ENCODE measurements around the gene LRRC4C.

Gene LRRC4C

GRCh38 chr11:40094954-40095353, 1364.5 kb downstream of the LRRC4C start:
- Histone ChIP-seq H3K9me3 (ENCODE audit: low read length) (no peaks in the 10 kb centered on the region), H3K27me3 (ENCODE audit: insufficient read depth, low read length) (no peaks in the 10 kb centered on the region), H3K4me2 (ENCODE audit: low read length) (no peak overlapping the region), H3K4me1 (ENCODE audit: insufficient read depth, low read length, severe bottlenecking) (no peaks in the 10 kb centered on the region), H3K36me3 (ENCODE audit: insufficient read depth, low read length) (no peaks in the 10 kb centered on the region), H3K9me2 (ENCODE audit: low read depth, low read length) (no peaks in the 10 kb centered on the region), H2AFZ (ENCODE audit: low read length) (no peak overlapping the region), H3F3A (ENCODE audit: insufficient read depth, low read length) (no peaks in the 10 kb centered on the region), H4K20me1 (ENCODE audit: insufficient read depth, low read length) (no peaks in the 10 kb centered on the region), H3K79me2 (ENCODE audit: insufficient read depth, low read length) (no peaks in the 10 kb centered on the region), H3K9ac (ENCODE audit: low read length) (no peak overlapping the region), H3K27ac (ENCODE audit: low read depth, low read length, poor library complexity, severe bottlenecking) (no peak overlapping the region), H3K4me3 (ENCODE audit: low read depth, low read length, poor library complexity, severe bottlenecking) (no peak overlapping the region)
- no peak for TF ChIP-seq CTCF (IDR thresholded peaks at IDR 0.05; ENCODE audit: low read length)

GRCh38 chr11:40080434-40080833, 1379.0 kb downstream of the LRRC4C start:
- no peaks in the 10 kb centered on the region for H3F3A ChIP-seq (ENCODE audit: insufficient read depth, low read length)
- no peaks in the 10 kb centered on the region for H3K36me3 ChIP-seq (ENCODE audit: insufficient read depth, low read length)
- H3K27ac ChIP-seq (ENCODE audit: low read depth, low read length, poor library complexity, severe bottlenecking), result no peak overlapping the region
- no peak overlapping the region for H3K9ac ChIP-seq (ENCODE audit: low read length)
- no peaks in the 10 kb centered on the region for H3K9me2 ChIP-seq (ENCODE audit: low read depth, low read length)
- H2AFZ ChIP-seq (ENCODE audit: low read length), result no peak overlapping the region
- H3K4me2 ChIP-seq (ENCODE audit: low read length), result no peak overlapping the region
- no peaks in the 10 kb centered on the region for H3K27me3 ChIP-seq (ENCODE audit: insufficient read depth, low read length)
- no peak overlapping the region for H3K4me3 ChIP-seq (ENCODE audit: low read depth, low read length, poor library complexity, severe bottlenecking)
- TF ChIP-seq EZH2 (IDR thresholded peaks at IDR 0.05; ENCODE audit: borderline replicate concordance, low read length) (no peak), CTCF (IDR thresholded peaks at IDR 0.05; ENCODE audit: low read length) (no peak)
- no peaks in the 10 kb centered on the region for H3K4me1 ChIP-seq (ENCODE audit: insufficient read depth, low read length, severe bottlenecking)
- H4K20me1 ChIP-seq (ENCODE audit: insufficient read depth, low read length), result no peaks in the 10 kb centered on the region
- no peaks in the 10 kb centered on the region for H3K9me3 ChIP-seq (ENCODE audit: low read length)
- no peaks in the 10 kb centered on the region for H3K79me2 ChIP-seq (ENCODE audit: insufficient read depth, low read length)

Measured in OCI-LY1 (cell line).